ENCODE data around the gene ZNF536.

The ZNF536 gene

GRCh38 chr19:30543243-30543945, 171.2 kb downstream of the ZNF536 start:
- DNase-seq, result no peak

GRCh38 chr19:30545752-30546151, 173.6 kb downstream of the ZNF536 start:
- no peak for DNase-seq

- DNase-seq, result no peak
Observed at GRCh38 chr19:30546332-30546731, 174.1 kb downstream of the ZNF536 start.

GRCh38 chr19:30547246-30547645, 175.1 kb downstream of the ZNF536 start:
- no peak for DNase-seq

- no peak for DNase-seq
Observed at GRCh38 chr19:30549151-30549550, 177.0 kb downstream of the ZNF536 start.

GRCh38 chr19:30551271-30551670, 179.1 kb downstream of the ZNF536 start:
- DNase-seq, result no peak

GRCh38 chr19:30552593-30552992, 180.4 kb downstream of the ZNF536 start:
- DNase-seq, result no peak

- no peak for DNase-seq
Observed at GRCh38 chr19:30555075-30555790, 183.0 kb downstream of the ZNF536 start.

GRCh38 chr19:30555791-30556110, 183.6 kb downstream of the ZNF536 start:
- no peak for DNase-seq

- no peak for DNase-seq
Observed at GRCh38 chr19:30556230-30556711, 184.1 kb downstream of the ZNF536 start.

- DNase-seq, result peak; percentile 40
Observed at GRCh38 chr19:30557212-30557611, 185.0 kb downstream of the ZNF536 start.

- DNase-seq, result no peak
Observed at GRCh38 chr19:30557927-30558557, 185.9 kb downstream of the ZNF536 start.

GRCh38 chr19:30558793-30559192, 186.6 kb downstream of the ZNF536 start:
- DNase-seq, result no peak

GRCh38 chr19:30559446-30559845, 187.3 kb downstream of the ZNF536 start:
- DNase-seq, result no peak

- no peak for DNase-seq
Observed at GRCh38 chr19:30562981-30563380, 190.8 kb downstream of the ZNF536 start.

GRCh38 chr19:30563691-30564090, 191.5 kb downstream of the ZNF536 start:
- no peak for DNase-seq

- no peak for DNase-seq
Observed at GRCh38 chr19:30564551-30565011, 192.4 kb downstream of the ZNF536 start.

- DNase-seq, result no peak
Observed at GRCh38 chr19:30565636-30566035, 193.5 kb downstream of the ZNF536 start.

- no peak for DNase-seq
Observed at GRCh38 chr19:30566681-30567420, 194.7 kb downstream of the ZNF536 start.

- DNase-seq, result peak; percentile 50
Observed at GRCh38 chr19:30567536-30568232, 195.5 kb downstream of the ZNF536 start.

- DNase-seq, result no peak
Observed at GRCh38 chr19:30570194-30570593, 198.0 kb downstream of the ZNF536 start.

GRCh38 chr19:30577551-30578105, 205.4 kb downstream of the ZNF536 start:
- DNase-seq, result no peak
